Fibroblast of pulmonary artery (primary cell): ENCODE measurements around the gene MSI2.

Experiments used
- DNase-seq: peaks from one replicate; pipeline ENCODE4 v3.0.0-alpha.2; 2010; ENCODE audit warnings: low read depth
- H3K4me3 ChIP-seq: replicated peaks from 2 replicates; pipeline ENCODE4 v1.5.1; 2011; ENCODE audit warnings: low read depth, mild to moderate bottlenecking, control low read depth, low read length, moderate library complexity
- TF ChIP-seq, protein P1 (sequence below): IDR thresholded peaks from 2 replicates; pipeline ENCODE4 v1.5.1; 2011; ENCODE audit warnings: mild to moderate bottlenecking, control low read depth, low read length, inconsistent platforms; ENCODE audit errors: missing control alignments

The MSI2 gene

DNA sequence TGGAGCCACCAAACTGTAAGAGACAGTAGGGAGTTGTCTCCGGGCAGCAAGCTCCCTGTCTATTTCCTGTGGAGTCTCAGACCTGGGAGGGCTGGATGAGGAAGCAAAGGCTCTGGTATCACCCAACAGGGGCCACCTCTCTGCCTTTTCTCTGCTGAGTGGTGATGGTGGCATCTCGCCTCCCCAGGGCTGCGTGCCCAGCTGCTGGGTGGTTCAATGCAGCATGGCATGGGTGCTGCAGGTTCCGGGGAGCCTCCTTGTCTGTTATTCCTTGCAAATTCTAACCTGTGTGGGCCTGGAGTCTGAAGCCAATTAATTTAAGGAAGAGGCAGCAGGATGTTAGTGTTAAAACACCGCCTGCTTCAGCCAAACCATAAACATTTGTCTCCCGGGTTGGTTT lies 410.6 kb downstream of the MSI2 start:
- DNase-seq, result no peak
- H3K4me3 ChIP-seq, result no peak overlapping the region
- TF ChIP-seq, protein P1, sequence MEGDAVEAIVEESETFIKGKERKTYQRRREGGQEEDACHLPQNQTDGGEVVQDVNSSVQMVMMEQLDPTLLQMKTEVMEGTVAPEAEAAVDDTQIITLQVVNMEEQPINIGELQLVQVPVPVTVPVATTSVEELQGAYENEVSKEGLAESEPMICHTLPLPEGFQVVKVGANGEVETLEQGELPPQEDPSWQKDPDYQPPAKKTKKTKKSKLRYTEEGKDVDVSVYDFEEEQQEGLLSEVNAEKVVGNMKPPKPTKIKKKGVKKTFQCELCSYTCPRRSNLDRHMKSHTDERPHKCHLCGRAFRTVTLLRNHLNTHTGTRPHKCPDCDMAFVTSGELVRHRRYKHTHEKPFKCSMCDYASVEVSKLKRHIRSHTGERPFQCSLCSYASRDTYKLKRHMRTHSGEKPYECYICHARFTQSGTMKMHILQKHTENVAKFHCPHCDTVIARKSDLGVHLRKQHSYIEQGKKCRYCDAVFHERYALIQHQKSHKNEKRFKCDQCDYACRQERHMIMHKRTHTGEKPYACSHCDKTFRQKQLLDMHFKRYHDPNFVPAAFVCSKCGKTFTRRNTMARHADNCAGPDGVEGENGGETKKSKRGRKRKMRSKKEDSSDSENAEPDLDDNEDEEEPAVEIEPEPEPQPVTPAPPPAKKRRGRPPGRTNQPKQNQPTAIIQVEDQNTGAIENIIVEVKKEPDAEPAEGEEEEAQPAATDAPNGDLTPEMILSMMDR, result no peak

DNA sequence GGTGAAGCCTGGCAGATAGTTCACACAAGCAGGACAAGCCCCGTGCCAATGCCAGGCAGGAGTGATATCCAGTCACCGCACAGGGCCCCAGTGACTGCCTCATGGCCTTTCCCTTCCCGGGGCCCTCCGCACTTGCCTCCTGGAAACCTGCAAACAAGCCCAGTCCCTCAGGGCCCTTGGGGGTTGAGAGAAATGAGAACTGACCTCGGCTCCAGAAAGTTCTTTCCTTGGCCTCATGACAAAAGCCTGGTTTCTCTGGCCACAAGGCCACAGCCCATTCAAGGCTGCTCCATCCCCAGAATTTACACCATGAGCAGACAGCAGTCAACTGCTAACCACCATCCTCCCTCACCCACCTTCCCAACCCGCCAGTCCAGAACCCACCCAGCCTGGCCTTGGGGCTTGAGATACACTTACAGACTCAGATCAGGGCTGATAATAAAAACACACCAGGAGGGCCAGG lies 411.2 kb downstream of the MSI2 start:
- TF ChIP-seq, protein P1, result no peak
- no peak for DNase-seq
- H3K4me3 ChIP-seq, result no peak overlapping the region

DNA sequence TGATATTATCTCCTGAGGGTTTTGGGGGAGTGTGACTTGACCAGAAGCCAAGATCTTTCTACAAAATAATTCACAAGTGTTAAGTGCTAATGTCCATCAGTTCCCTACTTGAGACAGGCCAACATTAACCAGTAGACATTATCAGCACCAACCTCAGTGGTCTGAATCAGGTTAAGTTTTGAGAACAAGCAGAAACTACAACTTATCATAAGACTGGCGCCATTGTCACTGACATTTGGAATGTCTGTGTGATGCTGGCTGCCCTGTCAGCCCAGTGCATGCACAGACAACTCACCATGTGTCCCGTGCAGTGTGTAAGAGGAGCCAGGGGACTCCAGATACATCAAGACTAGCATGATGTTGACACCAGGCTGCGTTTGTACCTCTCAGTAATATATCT lies 412.0 kb downstream of the MSI2 start:
- no peak for DNase-seq
- no peak overlapping the region for H3K4me3 ChIP-seq
- TF ChIP-seq, protein P1, result no peak

DNA sequence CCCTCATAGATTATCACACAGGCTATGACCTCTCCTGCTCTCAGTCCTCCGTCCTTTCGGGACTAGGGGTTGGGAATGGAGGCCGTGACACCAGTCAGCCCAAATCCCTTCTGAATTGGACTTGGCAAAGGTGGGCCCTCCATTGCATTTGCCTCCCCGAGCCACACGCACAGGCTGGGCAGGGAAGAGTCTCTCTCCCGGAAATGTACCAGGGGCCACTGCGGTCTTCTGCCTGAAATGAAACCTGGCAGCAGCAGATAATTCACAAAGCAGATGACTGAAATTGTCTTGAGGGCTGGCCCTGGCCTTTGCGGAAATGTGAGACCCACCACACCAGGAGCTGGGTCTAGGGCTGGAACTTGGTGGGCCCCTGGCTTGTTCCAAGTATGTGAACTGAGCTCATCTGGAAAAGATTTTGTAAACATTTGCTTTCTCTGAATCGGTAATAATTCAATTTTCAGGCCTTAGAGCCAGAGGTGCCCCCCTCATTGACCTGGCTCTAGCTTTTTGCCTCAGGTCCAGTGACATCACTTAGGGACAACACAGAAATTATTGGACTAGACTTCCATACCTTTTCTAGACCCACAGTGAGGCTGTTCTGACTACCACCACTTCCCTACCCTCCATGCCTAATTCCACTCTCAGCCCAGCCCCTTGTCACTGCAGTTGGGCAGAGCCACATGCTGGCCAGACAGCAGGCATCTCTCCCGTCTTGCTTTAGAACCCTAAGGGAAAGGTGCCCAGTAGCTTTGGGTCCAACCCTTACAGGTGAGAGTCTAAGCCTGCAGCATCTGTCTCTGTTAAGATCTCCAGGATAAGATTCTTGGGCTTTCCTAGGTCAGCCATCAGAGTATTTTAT lies 413.6 kb downstream of the MSI2 start:
- TF ChIP-seq, protein P1, result no peak
- no peak overlapping the region for H3K4me3 ChIP-seq
- DNase-seq, result no peak

DNA sequence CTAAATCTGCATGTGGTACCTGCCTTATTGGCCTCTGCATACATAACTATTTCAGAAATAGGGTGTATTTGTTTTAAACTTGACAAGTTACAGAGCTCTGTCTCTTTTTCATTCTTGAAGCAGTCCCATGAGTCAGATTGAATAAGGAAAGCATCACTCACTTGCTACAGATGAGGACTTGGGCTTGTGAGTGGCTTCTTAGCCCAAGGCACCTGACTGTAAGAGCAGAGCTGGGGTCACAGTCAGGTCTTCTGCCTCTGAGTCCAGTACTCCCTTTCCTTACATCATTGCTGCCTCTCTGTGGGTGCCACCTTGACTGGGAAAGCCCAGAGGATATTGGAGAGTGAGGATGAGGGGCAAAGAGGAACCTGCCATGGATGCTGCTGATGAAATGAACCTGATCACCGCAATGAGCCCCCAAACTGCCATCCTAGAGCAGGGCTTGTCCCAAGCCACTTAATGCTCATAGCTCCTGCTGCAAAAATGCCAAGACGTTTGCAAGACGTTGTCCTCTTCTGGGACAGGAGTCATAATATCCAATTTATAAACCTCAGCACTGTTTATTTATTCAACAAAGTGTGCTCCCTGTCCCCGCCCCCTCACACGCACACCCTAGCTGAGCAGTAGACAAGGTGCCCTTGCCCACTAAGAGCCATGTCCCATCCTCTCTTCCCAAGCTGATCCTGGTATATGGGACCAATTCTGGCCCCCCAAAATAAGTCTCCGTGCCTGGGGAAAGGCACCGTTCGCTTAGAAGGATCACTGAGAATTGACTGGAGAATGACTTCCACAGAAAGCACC lies 414.6 kb downstream of the MSI2 start:
- no peak for DNase-seq
- TF ChIP-seq, protein P1, result no peak
- no peak overlapping the region for H3K4me3 ChIP-seq

DNA sequence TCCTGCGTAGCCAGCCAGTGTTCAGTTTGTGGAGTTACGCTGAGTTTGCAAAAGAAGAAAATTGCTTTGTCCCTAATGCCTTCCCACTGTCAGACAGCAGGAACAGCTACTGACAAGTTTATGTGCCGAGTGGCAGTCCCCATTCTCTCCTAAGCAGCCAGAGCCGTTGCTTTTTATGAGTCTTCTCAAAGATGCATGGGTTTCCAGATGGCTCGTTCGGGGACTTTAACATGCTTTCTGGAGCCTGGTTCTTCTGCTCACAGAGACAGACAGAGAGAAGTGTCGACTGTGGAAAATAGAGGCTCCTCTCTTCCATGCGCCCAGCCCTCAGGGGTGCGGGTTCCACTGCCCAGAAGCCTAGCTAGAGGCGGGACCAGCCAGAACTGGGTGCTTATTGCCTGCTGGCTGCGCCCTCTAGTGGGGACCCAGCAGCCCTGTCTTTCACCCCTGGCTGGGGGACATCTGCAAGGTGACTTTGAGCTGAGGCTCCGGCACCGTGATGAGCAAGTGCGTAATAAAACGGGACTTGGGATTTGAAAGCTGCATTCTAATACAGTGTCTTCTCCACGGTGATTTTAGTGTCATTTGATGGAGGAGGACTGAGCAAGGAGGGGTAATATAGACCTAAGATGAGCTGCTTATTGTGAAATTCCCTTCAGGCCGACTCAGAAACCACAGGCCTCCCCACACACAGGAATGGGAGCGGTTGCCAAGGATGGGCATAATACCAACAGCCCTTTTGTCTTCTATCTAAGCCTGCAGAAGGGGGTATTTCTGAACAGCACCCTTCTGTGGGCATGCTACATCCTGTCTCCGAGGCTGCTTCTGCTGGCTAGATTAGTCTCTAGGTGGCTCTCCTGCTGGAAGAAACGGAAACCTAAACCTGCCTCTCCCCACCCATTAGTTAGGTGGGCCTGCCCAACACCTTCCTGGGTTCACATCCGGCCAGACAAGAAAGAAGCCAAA lies 415.6 kb downstream of the MSI2 start:
- TF ChIP-seq, protein P1, result peak; percentile 96
- H3K4me3 ChIP-seq, result no peak overlapping the region
- peak; percentile 78 for DNase-seq
